Measurements from ENCODE around the gene VPS72. TPM values are rescaled to one million over a fixed set of nuclear protein-coding genes. Genes with fewer than 3 reads are reported as not detected.

VPS72 gene
- total RNA-seq, 6 donors from 2014 or later, result 19.0 to 54.3 (median 25.5) TPM

DNA sequence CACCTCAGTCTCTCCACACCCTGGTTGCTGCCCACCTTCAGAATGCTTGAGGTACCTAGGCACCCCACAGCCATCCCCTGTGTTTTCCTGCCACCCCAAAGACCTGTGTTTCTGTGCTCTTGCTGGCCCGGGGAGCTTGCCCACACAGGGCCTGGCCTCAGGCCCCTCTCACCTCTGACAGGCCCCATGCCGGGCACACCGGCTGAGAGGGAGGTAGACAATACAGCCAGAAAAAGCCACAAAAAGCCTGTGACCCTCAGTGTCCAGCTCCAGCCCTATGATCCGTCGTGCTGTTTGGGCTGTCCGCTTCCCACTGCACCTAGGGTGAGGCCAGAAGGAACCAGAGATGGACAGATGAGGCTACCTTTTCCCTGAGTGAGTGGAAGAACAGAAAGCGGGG is 55.0 kb downstream of the VPS72 start:
- H3K9me3 ChIP-seq, result no peaks in the 10 kb centered on the region
- ATAC-seq (ENCODE audit: low FRiP score in 2 of 2) (no peak), DNase-seq (peak in 1 of 2 donors; percentile 56)
- H3K4me1 ChIP-seq, result peaks cover 4 to 17% (median 8%) of the 10 kb centered on the region in 4 donors
- WGBS, 2 donors, result 90 to 98% methylated on average over 6 to 7 of the region's 7 CpGs
- peaks cover 0 to 20% (median 5%) of the 10 kb centered on the region in 4 donors for H3K36me3 ChIP-seq
- no peaks in the 10 kb centered on the region for H3K27me3 ChIP-seq
- H3K27ac ChIP-seq, result no peak overlapping the region
- H3K4me3 ChIP-seq, result no peak overlapping the region
- TF ChIP-seq POLR2A (IDR thresholded peaks at IDR 0.05) (no peak), EP300 (IDR thresholded peaks at IDR 0.05) (no peak), POLR2AphosphoS5 (IDR thresholded peaks at IDR 0.05) (no peak)
- TF ChIP-seq, protein P1, sequence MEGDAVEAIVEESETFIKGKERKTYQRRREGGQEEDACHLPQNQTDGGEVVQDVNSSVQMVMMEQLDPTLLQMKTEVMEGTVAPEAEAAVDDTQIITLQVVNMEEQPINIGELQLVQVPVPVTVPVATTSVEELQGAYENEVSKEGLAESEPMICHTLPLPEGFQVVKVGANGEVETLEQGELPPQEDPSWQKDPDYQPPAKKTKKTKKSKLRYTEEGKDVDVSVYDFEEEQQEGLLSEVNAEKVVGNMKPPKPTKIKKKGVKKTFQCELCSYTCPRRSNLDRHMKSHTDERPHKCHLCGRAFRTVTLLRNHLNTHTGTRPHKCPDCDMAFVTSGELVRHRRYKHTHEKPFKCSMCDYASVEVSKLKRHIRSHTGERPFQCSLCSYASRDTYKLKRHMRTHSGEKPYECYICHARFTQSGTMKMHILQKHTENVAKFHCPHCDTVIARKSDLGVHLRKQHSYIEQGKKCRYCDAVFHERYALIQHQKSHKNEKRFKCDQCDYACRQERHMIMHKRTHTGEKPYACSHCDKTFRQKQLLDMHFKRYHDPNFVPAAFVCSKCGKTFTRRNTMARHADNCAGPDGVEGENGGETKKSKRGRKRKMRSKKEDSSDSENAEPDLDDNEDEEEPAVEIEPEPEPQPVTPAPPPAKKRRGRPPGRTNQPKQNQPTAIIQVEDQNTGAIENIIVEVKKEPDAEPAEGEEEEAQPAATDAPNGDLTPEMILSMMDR (IDR thresholded peaks at IDR 0.05), result no peak

GRCh38 chr1:151134396-151134795 is 55.6 kb downstream of the VPS72 start:
- DNase-seq (no peak), ATAC-seq (ENCODE audit: low FRiP score in 2 of 2) (no peak)
- Histone ChIP-seq H3K4me3 (no peak overlapping the region), H3K27me3 (no peaks in the 10 kb centered on the region), H3K4me1 (peaks cover 4 to 17% (median 8%) of the 10 kb centered on the region in 4 donors), H3K36me3 (peaks cover 0 to 16% (median 3%) of the 10 kb centered on the region in 4 donors), H3K27ac (no peak overlapping the region), H3K9me3 (no peaks in the 10 kb centered on the region)
- no peak for TF ChIP-seq EP300 (IDR thresholded peaks at IDR 0.05)
- TF ChIP-seq POLR2A (IDR thresholded peaks at IDR 0.05), result no peak
- no peak for TF ChIP-seq POLR2AphosphoS5 (IDR thresholded peaks at IDR 0.05)
- TF ChIP-seq, protein P1 (IDR thresholded peaks at IDR 0.05), result no peak
- 98 to 100% methylated on average over 3 of the region's 3 CpGs for WGBS, 2 donors

GRCh38 chr1:151133018-151133806 is 56.8 kb downstream of the VPS72 start:
- TF ChIP-seq EP300 (IDR thresholded peaks at IDR 0.05) (no peak), POLR2AphosphoS5 (IDR thresholded peaks at IDR 0.05) (no peak), POLR2A (IDR thresholded peaks at IDR 0.05) (no peak)
- TF ChIP-seq, protein P1 (IDR thresholded peaks at IDR 0.05), result no peak
- no peaks in the 10 kb centered on the region for H3K9me3 ChIP-seq
- H3K4me1 ChIP-seq, result peaks cover 4 to 17% (median 8%) of the 10 kb centered on the region in 4 donors
- DNase-seq (peak in 1 of 2 donors; percentile 86), ATAC-seq (ENCODE audit: low FRiP score in 2 of 2) (peak in 1 of 2 donors; percentile 12)
- peaks cover 0 to 16% (median 3%) of the 10 kb centered on the region in 4 donors for H3K36me3 ChIP-seq
- no peaks in the 10 kb centered on the region for H3K27me3 ChIP-seq
- 82 to 95% methylated on average over 33 to 37 of the region's 65 CpGs for WGBS, 2 donors
- H3K27ac ChIP-seq, result no peak overlapping the region
- H3K4me3 ChIP-seq, result peak overlapping the region in 1 of 4 donors; percentile 8

DNA sequence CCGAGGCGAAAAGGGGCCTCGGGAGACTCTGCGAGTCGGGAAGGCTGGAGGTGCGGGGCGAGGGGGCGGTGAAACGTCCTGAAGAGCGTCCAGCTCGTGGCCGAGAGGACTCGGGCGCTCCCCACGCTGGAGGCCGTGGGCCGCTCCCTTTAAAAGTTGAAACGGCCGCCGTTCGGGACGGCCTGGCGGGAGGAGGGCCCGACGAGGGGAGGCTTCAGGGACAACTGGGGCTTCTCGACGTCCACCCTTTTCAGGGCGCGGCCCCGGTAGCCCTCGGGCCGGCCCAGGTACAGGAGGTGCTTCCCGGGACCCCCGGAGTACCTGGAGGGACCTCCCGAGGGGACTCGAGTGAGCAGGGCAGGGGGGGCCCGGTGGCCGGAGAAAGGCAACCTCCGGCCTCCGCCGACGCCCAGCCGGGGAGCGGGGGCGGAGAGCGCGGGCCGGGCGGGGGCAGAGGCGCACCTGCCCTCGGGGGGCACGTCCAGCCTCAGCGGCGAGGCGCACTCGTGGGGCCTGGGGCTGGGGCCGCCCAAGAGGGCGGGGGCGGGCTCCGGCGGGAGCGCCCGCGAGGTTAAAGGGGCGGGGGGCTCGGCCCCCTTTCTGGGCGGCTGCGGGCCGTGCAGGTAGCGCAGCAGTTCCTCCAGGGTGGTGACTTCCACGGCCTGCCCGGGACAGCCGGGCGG is 57.5 kb downstream of the VPS72 start:
- no peaks in the 10 kb centered on the region for H3K9me3 ChIP-seq
- TF ChIP-seq EP300 (IDR thresholded peaks at IDR 0.05), result no peak
- TF ChIP-seq POLR2AphosphoS5 (IDR thresholded peaks at IDR 0.05), result no peak
- TF ChIP-seq, protein P1 (IDR thresholded peaks at IDR 0.05), result no peak
- no peak for TF ChIP-seq POLR2A (IDR thresholded peaks at IDR 0.05)
- WGBS, 2 donors, result 84 to 88% methylated on average over 41 to 66 of the region's 74 CpGs
- no peak overlapping the region for H3K27ac ChIP-seq
- H3K36me3 ChIP-seq, result peaks cover 0 to 16% (median 3%) of the 10 kb centered on the region in 4 donors
- peak in 1 of 2 donors; percentile 80 for DNase-seq
- ATAC-seq (ENCODE audit: low FRiP score in 2 of 2), result peak in 1 of 2 donors; percentile 38
- H3K4me3 ChIP-seq, result peak overlapping the region in 3 of 4 donors; percentile 28 to 51 (median 43)
- H3K27me3 ChIP-seq, result no peaks in the 10 kb centered on the region
- H3K4me1 ChIP-seq, result peaks cover 4 to 17% (median 8%) of the 10 kb centered on the region in 4 donors

Measured in upper lobe of left lung (tissue), 6 donors.